Activated CD8-positive, alpha-beta memory T cell treated with anti-CD3 and anti-CD28 coated beads, Interleukin-2, amount 50 U/mL, for 24 hours (primary cell): ENCODE measurements around the gene UBE2D4.
"Not testable (repeated sequence)": the region's sequence is repeated elsewhere in the genome, so short reads cannot be mapped to it uniquely, and the experiment has no call there.

Experiments
- DNase-seq: peaks from one replicate; pipeline ENCODE4 v3.0.0-alpha.2; 2020; ENCODE audit errors: extremely low read depth

The UBE2D4 gene

GRCh38 chr7:43966392-43966791 is 40.2 kb downstream of the UBE2D4 start:
- not testable (repeated sequence) for DNase-seq

GRCh38 chr7:43968172-43969040 is 42.2 kb downstream of the UBE2D4 start:
- DNase-seq, result not testable (repeated sequence)

GRCh38 chr7:43969586-43969985 is 43.4 kb downstream of the UBE2D4 start:
- not testable (repeated sequence) for DNase-seq

GRCh38 chr7:43970698-43971097 is 44.5 kb downstream of the UBE2D4 start:
- not testable (repeated sequence) for DNase-seq

GRCh38 chr7:43974033-43974573 is 47.9 kb downstream of the UBE2D4 start:
- not testable (repeated sequence) for DNase-seq

- not testable (repeated sequence) for DNase-seq
These were observed 48.7 kb downstream of the UBE2D4 start for GRCh38 chr7:43974725-43975482.

GRCh38 chr7:43977525-43977924 is 51.3 kb downstream of the UBE2D4 start:
- DNase-seq, result no peak

- not testable (repeated sequence) for DNase-seq
These were observed 51.9 kb downstream of the UBE2D4 start for GRCh38 chr7:43978102-43978501.

GRCh38 chr7:43982848-43983247 is 56.6 kb downstream of the UBE2D4 start:
- not testable (repeated sequence) for DNase-seq

- DNase-seq, result not testable (repeated sequence)
These were observed 57.5 kb downstream of the UBE2D4 start for GRCh38 chr7:43983736-43984135.

GRCh38 chr7:43985904-43986864 is 59.9 kb downstream of the UBE2D4 start:
- DNase-seq, result peak; percentile 75

GRCh38 chr7:43987476-43987875 is 61.2 kb downstream of the UBE2D4 start:
- DNase-seq, result not testable (repeated sequence)

GRCh38 chr7:43990011-43990585 is 63.9 kb downstream of the UBE2D4 start:
- DNase-seq, result not testable (repeated sequence)

- DNase-seq, result not testable (repeated sequence)
These were observed 64.6 kb downstream of the UBE2D4 start for GRCh38 chr7:43990829-43991228.

- not testable (repeated sequence) for DNase-seq
These were observed 66.7 kb downstream of the UBE2D4 start for GRCh38 chr7:43992896-43993295.

GRCh38 chr7:43994681-43995080 is 68.4 kb downstream of the UBE2D4 start:
- DNase-seq, result not testable (repeated sequence)

GRCh38 chr7:43997532-43997931 is 71.3 kb downstream of the UBE2D4 start, which contains the start of gene SPDYE1:
SPDYE1 (plus strand) TSS chr7:43997897; CDS start chr7:43999950, 2,053 bp downstream.
- DNase-seq, result not testable (repeated sequence)
